ENCODE measurements around the gene MAML2.
"Not testable (repeated sequence)": the region's sequence is repeated elsewhere in the genome, so short reads cannot be mapped to it uniquely, and the experiment has no call there.

Gene MAML2

DNA sequence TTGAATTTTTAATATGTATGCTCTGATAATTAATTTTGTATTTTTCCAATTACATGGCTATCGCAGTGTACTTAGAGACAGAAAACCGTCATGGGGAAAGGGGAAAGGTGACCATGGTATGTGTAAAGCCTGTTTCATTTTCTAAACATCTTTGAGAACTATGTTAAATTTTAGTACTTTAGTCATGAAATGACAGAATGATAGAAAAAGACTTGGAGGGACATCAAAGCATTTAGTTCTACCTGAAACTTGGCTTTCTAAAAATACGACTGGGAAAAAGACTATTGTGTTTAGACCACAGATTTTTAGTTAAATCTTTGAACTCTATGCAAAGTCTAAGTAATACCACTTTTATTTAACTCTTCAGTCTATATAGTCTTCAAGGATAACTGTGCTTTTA lies 54.1 kb downstream of the MAML2 start:
- DNase-seq = no peak

DNA sequence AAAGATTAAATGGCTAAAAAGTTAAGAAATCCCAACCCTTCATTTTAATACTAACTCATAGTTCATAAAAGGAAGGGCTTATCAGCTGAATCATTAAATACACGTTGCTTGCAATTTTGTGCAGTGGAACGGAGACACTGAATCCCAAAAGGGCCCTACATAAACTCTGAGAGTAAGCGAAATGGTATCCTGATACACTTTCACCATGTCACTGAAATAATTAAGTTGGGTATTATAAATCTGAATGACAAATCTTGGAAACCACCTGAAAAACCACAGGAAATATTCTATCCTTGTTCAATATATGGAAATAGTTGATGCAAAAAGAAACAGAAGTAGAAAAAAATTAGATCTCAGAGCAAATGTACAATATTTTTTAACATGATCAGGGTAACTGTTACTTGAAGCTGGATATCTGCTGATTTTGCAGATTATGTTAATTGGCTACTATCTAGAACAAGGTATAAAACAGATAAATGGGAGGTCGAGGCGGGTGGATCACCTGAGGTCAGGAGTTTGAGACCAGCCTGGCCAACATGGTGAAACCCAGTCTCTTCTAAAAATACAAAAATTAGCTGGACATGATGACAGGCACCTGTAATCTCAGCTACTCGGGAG lies 55.1 kb downstream of the MAML2 start:
- no peak for DNase-seq

- DNase-seq = not testable (repeated sequence)
Observed at GRCh38 chr11:96285985-96286384, 57.0 kb downstream of the MAML2 start.

DNA sequence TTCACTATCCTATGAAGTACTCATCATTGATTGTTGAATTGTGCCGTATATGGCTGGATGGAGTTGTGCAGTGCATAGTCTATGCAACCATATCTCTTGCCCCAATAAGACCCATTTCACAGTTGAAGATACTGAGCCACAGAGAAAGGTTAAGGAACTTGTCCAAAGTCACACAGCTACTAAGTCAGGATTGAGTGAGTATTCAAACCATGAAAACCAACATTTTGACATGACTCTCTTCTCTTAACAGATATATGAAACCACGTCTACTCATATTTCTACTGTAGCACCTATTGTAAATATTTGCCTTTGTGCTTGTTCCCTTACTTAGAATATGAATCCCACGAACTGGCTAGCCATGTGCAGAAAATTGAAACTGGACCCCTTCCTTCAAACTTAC lies 58.1 kb downstream of the MAML2 start:
- no peak for DNase-seq

DNA sequence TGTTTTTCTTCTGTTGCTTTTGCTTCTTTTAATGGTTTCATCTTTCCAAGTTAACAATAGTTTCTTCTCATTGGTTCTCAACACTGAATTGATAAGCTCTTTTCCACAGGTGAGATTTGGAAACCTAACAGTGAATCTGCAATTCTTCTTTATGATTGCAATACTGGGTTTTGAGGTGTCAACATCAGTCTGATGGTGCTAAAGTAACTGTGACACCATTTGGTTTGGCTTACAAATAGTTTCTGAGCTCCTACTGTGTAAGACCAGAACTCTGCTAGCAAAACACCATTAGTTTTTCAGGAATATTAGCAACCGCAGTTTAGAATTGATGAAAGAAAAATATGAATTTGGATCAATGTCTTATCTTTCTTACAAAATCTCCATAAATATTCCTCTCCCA lies 58.6 kb downstream of the MAML2 start:
- DNase-seq = no peak

DNA sequence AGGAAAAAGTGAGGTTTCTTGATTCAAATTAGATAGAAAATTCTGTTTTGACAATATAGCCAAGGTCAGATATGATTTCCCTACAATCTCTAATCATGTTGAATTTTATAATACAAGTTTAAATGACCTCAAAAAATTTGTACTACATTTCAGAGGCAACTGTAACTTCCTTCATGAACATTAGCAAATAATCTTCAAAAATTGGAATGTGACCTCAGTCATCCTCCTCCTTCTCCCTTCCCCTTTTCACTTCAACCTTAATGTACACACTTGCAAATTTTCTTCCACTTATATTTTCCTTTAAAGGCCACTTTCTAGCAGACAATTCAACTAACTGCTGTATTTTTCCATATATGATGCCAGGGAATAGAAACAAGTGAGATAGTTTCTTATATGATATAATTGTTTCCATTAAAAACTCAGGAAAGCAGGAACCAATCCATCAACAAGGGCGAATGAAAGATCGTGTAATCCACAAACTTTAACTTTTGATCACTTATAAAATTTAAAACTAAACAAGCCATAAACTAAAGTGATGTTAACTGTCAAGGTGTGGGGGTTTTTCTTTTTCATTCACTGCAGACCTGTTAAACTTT lies 60.3 kb downstream of the MAML2 start:
- DNase-seq = no peak

DNA sequence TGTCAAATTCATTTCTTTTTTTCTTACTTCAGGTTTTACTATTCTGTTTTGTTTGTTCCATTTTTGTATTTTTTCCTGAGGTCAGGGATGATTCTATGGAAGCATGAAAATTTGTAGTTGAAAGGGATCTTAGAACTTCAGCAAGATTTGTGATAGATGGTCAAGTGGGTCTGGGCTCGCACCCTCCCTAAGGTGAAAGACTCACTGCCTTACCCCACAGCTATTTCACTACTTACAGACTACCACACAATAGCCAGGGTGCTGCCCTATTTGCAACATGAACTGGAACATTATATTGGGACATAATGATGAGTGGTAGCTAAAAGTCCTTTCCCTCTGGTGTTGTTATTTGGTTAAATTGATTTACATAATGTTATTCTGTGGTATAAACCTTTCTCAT lies 62.6 kb downstream of the MAML2 start:
- no peak for DNase-seq

- no peak for DNase-seq
Observed at GRCh38 chr11:96279896-96280290, 63.1 kb downstream of the MAML2 start.

DNA sequence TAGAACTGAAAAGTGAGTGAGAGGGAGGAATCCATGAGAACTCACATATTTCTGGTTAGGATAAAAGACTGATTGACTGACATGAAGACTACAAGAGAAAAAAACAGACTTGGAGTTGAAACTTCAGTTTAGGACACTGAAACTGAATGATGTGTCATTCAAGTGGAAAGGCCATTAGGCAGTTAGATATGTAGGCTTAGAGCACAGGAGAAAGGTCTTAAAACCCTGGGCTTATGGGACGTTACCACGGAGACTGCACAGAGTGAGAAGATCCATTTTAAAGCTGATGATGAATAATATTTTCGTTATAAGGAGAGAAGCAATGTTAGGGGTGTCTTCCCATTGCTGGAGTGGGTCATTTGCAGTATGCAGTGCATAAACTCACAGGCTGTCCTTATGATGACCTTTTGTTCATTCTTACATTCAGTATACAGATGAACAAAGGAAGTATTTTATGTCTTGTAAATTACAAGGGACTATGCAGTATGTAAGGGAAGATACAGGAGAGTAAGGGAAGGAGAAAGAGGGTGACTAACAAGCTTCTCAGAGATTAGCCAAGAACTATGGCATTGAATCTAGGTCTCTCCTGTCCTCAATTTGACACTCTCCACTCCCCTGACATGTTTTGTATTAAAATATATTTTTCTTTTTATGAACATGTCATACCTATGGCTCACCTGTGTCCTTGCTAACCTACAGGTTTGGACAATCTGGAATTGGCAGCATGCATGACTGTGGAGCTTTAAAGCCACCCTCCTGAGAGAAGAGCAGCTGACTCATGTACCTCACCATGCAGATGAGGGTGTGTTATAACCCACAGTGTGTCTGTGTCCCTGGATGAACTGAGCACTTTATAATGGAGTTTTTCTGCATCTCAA lies 63.7 kb downstream of the MAML2 start:
- no peak for DNase-seq

GRCh38 chr11:96278039-96278897 lies 64.7 kb downstream of the MAML2 start:
- DNase-seq = peak; percentile 38

DNA sequence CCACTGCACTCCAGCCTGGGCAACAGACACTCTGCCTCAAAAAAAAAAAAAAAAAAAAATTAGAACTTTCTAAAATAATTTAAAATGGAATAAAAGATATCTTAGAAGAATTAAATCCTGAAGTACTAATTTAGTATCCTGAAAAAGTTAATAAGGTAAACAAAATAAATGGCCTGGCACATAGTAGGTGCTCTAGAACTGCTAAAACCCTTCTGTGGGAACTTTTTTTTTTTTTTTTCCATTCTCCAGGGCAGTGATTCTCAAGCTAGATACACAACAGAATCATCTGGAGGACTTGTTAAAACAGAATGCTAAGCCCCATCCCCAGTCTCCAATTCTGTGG lies 65.3 kb downstream of the MAML2 start:
- peak; percentile 45 for DNase-seq

DNA sequence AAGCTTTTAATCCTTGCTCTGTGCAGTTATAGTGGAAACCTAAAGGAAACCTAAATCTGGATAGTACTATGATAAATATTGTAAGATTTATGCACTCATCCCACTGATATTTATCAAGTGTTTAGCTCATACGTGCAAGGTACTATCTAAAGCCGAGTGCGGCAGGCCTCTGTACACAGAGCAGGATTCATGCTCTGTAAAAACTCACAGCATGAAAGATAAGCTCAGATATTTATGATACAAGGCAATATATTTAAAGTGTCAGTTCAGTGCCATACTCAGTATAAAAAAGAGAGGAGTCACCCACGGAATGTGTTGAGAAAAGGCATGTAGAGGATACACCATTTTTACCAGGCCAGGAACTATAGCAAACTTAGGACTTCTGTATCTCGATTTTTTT lies 66.2 kb downstream of the MAML2 start:
- DNase-seq = no peak

DNA sequence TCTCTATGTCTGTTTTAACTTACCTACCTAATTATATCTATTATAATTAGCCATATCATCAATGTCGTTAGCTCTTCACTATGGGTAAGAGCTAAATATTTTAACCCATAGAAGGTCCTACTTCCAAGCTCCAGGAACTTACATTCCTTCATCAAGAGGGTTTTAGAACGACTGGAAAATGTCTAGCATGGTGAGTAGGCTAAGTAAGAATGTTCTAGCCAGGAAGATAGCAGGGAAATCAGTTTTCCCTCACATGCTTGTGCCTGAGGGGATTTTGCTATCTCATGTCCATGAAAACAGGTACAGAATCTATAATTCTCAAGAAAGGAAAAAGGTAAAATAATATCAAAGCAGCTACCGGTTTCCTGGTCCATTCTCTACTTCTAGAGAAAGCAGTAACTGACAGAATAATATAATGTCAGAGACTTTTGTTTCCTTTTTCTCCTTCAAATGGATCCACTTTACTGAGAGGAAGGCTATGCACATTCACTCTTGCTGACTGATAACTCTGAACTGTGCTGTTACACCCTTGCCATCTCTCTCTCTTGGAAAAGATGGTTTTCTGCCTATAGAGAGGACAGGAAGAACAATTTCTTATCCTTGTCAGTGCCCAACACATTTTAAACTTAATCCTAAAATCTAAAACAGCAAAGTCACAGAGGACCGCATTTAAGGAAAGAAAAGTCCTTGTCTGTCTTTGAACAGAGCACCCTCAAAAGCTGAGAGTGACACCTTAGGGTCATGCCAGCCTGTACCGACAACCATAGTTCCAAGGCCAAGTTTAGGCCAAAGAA lies 67.0 kb downstream of the MAML2 start:
- DNase-seq = no peak

- no peak for DNase-seq
Observed at GRCh38 chr11:96273507-96273906, 69.5 kb downstream of the MAML2 start.

- peak; percentile 70 for DNase-seq
Observed at GRCh38 chr11:96272529-96273222, 70.3 kb downstream of the MAML2 start.

- DNase-seq = no peak
Observed at GRCh38 chr11:96271777-96272176, 71.2 kb downstream of the MAML2 start.

DNA sequence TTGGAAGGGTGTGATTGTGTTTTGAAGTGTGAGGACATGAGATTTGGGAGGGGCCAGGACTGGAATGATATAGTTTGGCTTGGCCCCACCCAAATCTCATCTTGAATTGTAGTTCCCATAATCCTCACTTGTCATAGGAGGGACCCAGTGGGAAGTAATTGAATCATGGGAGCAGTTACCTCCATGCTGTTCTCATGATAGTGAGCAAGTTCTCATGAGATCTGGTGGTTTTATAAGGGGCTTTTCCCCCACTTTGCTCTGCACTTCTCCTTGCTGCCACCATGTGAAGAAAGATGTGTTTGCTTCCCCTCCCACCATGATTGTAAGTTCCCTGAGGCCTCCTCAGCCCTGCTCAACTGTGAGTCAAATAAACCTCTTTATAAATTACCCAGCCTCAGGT lies 71.6 kb downstream of the MAML2 start:
- not testable (repeated sequence) for DNase-seq

DNA sequence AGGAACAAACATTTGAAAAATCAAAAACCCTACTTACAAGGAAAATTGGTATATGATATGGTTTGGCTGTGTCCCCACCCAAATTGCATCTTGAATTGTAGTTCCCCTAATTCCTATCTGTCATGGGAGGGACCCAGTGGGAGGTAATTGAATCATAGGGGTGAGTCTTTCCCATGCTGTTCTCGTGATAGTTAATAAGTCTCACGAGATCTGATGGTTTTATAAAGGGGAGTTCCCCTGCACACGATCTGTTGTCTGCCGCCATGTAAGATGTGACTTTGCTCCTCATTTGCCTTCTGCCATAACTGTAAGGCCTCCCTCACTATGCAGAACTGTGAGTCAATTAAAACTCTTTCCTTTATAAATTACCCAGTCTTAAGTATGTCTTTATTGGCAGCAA lies 74.5 kb downstream of the MAML2 start:
- DNase-seq = not testable (repeated sequence)

GRCh38 chr11:96267496-96268032 lies 75.4 kb downstream of the MAML2 start:
- DNase-seq = no peak

- DNase-seq = no peak
Observed at GRCh38 chr11:96267001-96267495, 75.9 kb downstream of the MAML2 start.

- DNase-seq = no peak
Observed at GRCh38 chr11:96265972-96266371, 77.0 kb downstream of the MAML2 start.

All from NCI-H526 treated with DMSO at 0.1 percent for 48 hours (cell line).